GF-D8 (cell line): Measurements from ENCODE around the gene CACNA1B.
"Not testable (repeated sequence)": the region's sequence is repeated elsewhere in the genome, so short reads cannot be mapped to it uniquely, and the experiment has no call there.

ENCODE experiments used
- DNase-seq: peaks from one replicate; lab custom pipeline; 2025; lab: John Stamatoyannopoulos, UW

The CACNA1B gene

DNA sequence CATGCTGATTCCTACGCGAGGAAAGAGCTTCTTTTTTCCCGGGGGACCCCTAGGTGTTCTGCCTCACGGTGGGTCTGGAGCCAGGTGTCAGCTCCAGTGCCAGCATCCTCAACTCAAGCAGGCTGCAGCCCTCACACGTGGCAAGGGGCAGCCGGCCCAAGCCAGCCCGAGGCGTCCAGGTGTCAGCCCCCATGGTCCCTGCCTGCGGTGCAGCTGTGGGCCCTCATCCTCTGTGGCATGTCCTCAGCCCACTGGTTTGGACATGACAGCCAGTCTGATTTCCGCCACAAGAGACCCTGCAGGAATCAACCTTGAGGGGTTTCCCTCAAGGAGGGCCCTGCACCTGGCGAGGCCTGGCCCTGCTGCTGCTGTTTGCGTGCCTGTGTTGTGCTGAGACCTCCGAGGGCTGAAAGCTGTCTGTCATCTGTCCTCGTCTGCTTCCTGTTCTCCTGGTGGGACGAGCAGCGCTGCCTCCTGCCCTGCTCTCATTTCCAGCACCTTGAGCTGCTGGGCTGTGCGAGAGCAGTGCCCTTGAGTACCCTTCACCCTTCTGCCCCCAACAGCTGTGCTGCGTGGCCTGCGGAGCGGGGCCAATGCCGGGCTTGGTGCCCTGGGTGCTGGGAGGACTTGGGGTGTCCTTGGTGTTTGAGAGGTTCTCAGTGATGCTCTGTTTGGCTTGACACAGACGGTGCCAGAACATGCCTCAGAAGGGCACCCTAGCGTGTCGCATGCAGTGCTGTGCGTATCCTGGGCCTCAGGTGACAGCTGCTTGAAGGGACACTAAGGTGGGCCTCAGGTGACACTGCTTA is 137.6 kb downstream of the CACNA1B start:
- DNase-seq, result no peak

DNA sequence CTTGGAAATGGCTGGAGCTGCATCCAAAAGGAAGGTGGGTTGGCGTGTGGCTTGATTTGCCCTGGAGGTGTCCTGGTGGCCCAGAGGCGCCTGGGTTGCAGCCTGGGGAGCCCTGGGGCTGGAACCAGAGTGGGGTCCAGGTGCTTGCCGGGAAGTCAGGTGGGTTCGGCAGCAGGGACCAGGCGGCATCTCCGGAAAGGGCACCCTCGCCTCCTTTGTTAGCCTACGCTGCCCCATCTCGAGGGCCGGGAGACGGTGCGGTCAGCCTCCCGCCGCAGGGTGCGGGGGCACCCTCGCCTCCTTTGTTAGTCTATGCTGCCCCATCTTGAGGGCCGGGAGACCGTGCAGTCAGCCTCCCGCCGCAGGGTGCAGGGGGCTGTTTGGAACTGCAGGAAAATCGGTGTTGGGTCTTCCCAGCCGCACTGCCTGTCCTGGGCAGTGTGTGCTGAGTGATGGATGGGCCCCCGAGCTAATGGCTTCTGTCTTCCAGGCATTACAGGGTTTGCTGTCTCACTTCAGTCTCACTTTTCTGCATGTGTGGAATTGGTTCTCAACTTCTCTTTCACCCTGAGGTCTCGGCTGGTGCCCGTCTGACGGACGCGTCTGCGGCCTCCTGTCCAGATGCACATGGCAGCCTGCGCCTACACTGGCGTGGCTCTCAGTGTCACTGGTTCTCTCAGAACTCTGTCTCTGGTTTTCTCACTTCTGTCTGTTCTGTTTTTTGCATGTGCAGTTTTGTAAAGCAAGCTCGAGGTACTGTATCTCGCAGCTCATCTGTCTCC is 139.0 kb downstream of the CACNA1B start:
- DNase-seq, result no peak

DNA sequence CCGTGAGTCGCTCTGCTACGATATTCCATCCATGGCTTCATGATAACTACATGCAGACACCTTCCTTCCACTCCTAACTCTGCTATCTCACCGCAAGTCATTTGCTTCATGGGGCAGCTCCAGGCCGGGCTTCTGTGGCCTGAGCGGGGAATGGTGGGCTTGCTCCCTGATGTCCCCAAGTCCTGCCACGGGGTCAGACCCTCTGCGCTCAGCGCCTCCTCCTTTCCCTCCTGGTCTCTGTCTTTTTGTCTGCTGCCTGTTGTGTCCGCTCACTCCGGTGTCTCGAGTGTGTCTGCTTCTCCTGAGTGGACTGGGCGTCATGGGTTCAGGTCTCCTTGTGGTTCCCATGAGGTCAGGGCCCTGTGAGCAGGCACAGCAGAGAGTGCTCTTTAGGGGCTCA is 139.6 kb downstream of the CACNA1B start:
- no peak for DNase-seq

DNA sequence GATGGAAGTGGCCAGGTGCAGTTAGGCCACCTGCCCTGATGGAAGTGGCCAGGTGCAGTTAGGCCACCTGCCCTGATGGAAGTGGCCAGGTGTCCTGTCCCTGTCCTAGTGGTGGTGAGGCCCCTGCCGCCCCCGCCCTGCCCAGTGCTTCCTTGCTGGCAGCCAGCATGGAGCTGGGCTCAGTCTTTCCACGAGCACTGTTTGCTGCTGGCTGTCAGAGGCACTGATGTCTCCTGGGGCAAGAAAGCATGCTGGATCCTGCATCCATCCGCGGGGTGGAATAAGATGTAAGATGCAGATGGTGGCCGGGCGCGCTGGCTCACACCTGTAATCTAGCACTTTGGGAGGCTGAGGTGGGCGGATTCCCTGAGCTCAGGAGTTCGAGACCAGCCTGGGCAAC is 141.9 kb downstream of the CACNA1B start:
- not testable (repeated sequence) for DNase-seq

DNA sequence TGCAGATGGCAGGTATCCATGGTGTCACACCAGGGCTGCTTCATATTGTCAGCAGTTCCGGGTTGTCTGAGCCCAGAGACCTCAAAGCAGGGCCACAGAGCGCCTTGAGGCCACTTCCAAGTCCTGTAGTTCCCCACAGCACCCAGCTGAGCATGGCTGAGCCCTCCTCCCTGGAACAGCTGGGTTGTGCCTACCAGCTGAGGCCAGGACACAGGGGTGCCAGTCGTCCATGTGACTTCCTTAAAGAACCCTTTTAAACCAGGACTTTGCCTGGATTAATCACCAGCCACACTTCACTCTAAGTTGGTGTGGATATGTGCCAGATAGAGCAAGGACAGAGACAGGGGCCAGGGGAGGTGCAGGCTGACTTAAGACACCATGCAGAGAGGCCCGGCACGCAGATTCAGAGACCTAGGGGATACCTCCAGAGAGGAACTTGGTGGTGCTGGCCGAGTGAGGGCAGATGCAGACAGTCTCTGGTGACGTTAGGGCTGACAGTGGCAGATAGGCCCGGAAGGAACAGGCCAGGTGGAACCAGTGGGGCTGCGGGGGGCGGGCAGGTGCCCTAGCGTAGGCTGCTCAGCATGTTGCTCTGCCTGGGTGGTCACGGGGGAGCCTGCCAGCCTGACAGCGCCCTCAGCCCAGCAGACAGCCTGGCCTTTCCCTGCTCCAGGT is 142.7 kb downstream of the CACNA1B start:
- no peak for DNase-seq

DNA sequence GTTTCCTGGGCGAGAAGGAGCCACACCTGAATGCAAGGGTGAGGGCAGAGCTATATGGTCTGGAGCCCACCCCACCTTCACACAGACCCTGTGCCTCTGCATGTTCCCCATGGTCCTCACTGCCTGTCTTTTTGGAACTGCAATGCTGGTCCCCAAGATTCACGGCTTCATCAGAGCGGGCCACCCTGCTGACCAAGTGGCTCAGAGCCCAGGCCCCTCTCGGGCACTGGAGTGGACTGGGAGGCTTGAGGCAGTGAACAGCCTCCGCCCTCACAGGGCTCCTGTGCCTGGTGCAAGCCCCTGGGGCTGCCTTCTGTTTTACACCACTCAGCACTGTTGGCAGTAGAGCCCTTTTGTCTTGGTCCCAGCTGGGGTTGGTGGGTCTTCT is 143.2 kb downstream of the CACNA1B start:
- no peak for DNase-seq

DNA sequence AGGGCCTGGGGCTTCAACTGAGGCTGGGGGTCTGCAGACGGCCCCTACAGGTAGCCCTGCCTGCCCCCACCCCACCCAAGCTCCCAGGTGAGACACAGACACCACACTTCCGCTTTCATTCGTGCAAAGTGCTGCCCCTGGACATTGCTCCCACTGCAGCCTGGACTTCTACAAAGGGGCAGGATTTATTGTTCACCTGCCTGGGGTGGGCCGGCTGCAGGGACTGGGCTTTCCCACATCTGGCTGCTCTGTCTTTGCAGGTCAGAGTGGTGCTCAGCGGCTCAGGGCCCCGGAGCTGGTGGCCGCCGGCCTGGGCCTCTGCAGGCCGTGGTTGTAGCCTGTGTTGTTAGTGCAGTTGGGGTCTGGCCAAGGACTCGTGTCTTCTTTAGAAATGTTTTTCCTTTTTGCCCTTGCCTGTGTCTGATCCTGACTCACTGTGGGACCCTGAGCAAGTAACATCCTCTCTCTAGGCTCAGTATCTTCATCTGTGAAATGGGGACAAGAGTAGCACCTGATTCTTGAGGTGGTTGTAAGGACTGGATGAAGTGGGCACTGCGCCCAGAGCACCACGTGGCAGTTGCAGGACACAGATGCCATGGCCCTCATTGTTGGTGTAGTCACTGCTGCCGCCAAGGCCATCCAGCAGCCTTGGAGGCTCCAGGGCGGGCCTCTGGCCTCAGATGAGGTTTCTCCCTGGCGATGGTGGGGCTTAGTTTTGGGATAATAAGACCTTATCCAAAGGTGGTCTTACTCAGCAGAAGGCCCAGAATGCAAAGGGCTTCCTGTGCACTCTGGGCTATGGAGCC is 143.9 kb downstream of the CACNA1B start:
- DNase-seq, result no peak

DNA sequence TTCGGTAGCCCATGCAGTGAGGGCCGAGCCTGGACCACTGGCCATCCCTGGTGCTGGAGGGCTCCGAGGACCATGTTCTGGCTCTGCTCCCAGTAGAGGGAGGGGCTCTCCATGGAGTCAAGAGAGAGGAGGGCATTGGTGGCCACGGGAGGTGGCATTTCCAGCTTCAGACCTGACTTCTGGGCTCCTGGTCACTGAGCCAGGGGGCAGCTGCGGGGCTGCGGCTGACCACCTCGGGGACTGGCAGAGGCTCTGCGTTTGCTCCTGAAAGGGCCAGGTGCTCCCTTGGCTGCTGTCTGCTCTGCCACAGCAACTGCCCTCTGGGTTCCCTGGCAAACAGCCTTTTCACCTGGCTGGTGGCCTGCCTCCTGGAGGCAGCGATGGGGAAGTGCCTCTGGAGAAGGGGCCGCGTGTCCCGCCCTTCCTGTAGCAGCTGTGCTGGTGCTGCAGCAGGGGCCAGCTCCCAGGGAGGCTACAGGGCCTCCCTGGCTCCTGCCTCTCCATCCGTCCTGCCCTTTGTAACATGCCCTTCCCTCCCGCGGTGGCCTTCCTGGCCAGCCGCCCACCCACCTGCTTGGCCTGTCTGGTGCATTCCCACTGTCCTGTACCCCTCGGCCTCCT is 144.6 kb downstream of the CACNA1B start:
- DNase-seq, result no peak

DNA sequence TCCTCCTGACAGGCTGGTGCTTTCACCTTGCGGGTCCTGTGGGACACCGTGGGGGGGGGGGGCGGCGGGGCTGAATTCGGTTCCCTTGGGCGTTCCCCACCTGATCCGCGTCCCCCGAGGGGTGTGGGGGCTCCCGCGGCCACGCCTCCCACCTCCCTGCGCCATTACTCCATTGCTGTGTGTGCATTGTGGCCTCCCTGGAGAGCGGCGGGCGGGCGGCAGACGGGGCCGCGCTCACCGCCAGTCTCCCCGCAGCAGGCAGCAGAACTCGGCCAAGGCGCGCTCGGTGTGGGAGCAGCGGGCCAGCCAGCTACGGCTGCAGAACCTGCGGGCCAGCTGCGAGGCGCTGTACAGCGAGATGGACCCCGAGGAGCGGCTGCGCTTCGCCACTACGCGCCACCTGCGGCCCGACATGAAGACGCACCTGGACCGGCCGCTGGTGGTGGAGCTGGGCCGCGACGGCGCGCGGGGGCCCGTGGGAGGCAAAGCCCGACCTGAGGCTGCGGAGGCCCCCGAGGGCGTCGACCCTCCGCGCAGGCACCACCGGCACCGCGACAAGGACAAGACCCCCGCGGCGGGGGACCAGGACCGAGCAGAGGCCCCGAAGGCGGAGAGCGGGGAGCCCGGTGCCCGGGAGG is 145.3 kb downstream of the CACNA1B start:
- DNase-seq, result no peak

DNA sequence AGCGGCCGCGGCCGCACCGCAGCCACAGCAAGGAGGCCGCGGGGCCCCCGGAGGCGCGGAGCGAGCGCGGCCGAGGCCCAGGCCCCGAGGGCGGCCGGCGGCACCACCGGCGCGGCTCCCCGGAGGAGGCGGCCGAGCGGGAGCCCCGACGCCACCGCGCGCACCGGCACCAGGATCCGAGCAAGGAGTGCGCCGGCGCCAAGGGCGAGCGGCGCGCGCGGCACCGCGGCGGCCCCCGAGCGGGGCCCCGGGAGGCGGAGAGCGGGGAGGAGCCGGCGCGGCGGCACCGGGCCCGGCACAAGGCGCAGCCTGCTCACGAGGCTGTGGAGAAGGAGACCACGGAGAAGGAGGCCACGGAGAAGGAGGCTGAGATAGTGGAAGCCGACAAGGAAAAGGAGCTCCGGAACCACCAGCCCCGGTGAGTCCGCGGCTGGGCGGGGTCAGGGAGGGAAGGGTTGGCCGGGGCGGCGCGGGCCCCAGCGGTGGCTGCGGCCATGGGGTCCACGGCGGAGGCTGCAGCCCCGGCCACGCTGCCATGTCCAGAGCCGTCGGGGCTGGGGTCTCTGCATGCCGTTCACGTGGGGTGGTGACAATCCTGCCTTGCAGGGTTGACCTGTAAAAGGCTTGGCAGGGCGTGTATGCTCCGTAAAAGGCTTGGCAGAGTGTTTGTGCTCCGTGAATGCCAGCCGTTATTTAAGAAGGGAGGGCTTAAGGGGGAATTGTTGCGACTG is 146.0 kb downstream of the CACNA1B start:
- DNase-seq, result no peak

DNA sequence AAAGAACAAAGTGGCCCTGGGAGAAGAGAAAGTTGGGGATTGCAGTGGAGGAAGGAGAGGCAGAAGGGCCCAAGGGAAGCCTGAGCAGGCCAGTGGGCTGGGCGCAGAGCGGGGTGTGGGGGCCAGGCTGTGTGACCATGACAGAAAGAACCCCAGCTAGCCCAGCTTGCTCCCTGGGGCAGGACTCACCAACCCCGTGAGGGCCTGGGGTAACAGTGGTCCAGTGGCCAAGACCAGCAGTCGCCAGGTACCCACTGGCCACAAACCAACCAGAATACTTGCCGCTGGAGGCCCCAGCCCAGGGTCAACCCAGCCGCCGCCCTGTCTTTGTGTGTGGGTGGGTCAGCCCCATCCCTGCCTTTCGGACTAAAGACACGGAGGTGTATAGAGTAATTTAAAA is 146.5 kb downstream of the CACNA1B start:
- no peak for DNase-seq

DNA sequence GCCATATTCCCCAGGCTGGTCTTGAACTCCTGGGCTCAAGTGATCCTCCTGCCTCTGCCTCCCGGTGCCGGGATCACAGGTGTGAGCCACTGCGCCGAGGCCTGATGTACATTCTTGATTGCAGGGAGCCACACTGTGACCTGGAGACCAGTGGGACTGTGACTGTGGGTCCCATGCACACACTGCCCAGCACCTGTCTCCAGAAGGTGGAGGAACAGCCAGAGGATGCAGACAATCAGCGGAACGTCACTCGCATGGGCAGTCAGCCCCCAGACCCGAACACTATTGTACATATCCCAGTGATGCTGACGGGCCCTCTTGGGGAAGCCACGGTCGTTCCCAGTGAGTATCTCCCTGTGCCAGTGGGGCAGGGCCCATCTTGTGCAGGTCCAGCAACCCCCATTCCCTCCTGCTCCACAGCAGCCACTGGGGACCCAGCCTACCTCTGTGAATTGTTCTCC is 147.3 kb downstream of the CACNA1B start:
- DNase-seq, result no peak

DNA sequence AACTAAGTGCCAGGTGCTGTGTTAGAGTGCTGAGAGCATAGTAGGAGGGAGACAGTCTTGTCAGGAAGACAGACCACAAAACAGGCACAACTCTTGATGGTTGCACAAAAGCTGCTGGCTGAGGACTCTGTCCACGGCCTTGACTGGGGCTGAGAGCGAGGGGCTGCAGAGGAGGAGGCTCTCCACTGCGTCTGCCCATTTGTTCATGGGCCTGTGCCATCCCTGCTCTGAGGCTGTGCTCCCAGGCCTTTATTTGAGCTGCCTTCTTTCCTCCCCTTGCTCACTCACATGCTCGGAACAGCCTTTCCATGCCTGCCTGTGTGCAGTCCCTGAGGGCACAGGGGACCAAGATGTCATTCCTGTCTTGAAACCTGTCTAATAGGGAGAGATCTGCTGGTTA is 147.8 kb downstream of the CACNA1B start:
- no peak for DNase-seq

DNA sequence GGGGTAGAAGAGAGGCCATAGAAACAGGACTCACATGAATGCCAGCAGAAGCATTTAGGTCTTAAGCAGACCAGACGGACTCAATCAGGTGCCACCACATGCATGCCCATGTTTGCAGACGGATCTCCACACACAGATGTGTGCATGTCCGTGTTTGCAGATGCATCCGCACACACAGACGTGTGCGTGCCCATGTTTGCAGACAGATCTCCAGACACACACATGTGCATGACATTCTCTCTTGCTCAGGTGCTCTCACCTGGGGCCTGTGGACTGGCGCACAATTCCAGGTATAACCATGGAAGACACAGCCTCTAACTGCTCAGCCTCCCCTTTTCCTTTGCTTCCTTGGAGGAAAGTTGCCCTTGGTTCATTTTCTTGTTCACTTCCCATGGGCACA is 148.3 kb downstream of the CACNA1B start:
- no peak for DNase-seq

DNA sequence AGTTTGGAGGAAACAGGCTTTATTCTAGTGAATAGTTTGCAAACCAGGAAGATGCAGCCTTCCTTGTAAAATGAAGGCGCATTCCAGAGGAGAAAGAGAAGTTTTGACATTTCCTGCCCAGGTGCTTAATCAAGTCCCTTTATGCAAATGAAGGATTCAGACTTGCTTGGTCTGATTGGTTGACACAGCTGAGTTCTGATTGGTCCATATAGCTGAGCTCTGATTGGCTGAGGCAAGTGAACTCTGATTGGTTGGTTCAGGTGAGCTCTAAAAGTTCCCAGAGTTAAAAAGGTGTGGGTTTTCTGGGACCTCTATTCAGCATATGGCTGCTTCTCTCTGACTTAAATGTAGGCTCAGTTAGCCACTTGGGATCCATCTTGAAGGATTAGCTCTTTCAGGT is 151.0 kb downstream of the CACNA1B start:
- no peak for DNase-seq

DNA sequence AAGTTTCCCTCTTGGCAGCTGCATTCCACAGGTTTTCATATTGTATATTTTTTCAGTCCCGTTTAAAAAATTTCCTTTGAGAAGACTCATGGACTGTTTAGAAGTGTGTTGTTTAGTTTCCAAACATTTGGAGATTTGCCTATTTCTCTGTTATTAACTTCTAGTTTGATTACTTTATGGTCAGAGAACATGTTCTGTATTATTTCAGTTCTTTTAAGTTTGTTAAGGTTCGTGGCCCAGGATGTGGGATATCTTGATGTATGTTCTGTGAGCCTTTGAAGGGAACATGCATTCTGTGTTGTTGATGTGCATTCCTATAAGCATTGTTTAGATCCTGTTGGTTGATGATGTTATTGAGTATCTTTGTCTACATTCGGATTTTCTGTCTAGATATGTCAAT is 153.6 kb downstream of the CACNA1B start:
- no peak for DNase-seq

DNA sequence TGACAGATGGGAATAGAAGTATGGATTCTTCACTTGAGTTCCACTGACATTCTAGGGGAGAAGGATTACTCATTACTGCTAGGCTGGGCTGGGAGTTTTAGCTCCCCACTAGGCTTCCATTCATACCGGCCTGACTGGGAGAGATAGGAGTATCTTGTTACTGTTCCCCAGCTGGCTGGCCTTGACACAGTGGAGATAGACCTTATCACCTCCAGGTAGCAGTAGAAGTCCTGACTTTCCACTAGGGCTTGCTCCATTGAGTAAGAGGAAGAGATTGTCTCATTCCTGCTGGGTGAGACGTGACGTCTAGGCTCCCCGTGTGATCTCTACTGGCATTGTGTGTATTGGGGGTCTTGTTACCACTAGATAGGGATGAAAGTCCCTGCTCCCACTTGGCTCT is 156.4 kb downstream of the CACNA1B start:
- DNase-seq, result no peak

DNA sequence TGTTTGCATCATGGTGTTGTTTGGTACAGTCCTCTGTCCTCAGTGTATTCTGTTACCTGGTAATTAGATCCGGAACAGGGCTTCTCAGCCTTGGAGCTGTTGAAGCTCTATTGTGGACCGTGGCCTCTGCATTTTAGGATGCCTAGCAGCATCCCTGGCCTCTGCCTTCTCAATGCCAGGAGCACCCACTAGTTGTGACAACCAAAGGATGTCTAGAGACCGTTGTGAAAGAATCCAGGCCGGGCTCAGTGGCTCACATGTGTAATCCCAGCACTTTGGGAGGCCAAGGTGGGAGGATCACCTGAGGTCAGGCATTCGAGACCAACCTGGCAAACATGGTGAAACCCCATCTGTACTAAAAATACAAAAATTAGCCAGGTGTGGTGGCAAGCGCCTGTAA is 159.6 kb downstream of the CACNA1B start:
- no peak for DNase-seq

DNA sequence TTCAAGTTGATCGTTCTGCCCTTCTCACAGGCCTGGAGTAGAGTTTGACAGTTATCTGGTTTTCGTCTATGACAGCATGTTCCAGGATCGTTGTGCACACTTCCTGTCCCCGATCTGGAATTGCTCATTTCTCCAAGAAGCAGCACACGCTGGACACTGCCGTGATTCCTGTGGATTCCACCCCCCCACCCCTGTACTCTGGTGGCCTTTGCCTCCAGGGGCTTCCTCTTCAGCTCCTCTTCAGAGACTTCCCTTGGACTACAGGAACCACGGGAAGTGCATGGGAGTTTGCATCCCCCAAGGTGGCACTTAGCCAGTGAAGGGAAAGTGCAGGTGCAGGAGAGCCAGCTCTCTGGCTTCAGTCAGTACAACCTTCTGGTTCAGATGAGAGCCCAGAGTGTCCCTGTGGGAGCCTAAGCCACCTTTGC is 160.7 kb downstream of the CACNA1B start:
- DNase-seq, result no peak
